GM18519 (cell line): ENCODE results near the gene FAM110C.
"Not testable (repeated sequence)": the region's sequence is repeated elsewhere in the genome, so short reads cannot be mapped to it uniquely, and the experiment has no call there.

ENCODE experiments used
- ATAC-seq: cut with Tn5 transposase; IDR thresholded peaks from one replicate; pipeline ENCODE4 v1.9.1; 2021; ENCODE audit warnings: mild to moderate bottlenecking, moderate library complexity; ENCODE audit not compliant: unreplicated experiment, low FRiP score

The FAM110C gene, protein sequence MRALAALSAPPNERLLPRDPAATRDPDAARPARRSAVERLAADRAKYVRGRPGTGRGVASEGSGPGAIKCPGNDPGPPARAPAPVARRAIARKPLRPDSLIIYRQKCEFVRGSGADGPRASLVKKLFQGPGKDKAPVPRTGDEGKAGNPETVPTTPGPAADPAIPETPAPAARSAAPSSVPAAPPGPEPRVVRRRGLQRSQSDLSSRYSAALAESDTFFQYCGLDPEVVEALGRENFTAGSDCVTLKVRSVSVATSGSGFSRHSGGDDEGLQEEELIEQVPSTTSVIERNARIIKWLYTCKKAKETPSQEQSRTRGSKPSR

DNA sequence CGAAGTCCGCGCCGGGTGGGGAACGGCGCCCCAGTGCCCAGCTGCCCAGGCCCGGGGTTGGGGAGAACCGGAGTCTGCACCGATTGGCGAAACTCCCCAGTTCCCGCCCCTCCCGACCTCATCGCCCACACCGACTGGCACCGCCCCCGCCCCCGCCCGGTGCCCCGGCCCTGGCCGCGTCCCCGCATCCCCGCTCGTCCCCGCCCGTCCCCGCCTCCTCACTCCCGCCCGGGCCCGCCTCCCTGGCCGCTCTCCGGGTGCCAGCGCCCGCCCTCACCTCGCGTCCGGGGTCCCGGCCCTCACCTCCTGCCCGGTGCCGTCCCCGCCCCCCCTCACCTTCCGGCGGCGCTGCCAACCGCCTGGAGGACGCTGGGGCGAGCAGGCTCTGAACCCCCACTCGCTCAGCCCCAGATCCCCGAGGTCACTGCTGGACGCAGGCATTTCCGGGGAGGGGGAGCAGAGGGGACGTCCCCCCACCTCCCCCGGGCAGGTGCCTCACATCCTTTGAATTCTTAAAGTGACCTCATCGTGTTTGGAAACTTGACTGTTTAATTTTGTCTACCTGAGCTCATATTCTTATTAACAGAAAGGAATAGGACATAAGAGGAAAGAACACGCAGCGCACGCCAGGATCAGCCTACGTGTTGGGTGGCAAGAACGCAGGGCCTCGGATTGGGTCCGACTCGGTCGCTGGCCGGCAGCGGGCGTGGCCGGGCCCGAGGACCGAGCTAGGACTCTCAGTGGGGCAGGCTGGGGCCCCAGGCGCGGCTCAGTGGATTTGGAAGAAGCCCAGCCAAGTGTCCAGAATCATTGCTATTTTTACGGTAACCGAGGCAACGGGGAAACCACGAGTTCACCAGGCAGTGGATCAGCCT lies at the start of gene FAM110C:
Gene FAM110C, minus strand, starts transcription at position 35 of the 875 bp plus-strand sequence. CDS start 120 bp downstream, outside the sequence.
- ATAC-seq = no peak

DNA sequence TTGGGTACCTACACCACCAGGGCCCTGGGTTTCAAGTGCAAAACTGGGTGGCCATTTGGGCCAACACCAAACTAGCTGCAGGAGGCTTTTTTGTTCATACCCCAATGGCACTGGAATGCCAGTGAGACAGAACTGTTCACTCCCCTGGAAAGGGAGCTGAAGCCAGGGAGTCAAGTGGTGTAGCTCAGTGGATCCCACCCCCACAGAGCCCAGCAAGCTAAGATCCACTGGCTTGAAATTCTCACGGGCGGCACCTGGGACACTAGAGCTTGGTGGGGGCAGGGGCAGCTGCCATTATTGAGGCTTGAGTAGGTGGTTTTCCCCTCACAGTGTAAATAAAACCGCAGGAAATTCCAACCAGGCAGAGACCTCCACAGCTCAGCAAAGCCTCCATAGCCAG lies 46.0 kb upstream of the FAM110C start:
- no peak for ATAC-seq

DNA sequence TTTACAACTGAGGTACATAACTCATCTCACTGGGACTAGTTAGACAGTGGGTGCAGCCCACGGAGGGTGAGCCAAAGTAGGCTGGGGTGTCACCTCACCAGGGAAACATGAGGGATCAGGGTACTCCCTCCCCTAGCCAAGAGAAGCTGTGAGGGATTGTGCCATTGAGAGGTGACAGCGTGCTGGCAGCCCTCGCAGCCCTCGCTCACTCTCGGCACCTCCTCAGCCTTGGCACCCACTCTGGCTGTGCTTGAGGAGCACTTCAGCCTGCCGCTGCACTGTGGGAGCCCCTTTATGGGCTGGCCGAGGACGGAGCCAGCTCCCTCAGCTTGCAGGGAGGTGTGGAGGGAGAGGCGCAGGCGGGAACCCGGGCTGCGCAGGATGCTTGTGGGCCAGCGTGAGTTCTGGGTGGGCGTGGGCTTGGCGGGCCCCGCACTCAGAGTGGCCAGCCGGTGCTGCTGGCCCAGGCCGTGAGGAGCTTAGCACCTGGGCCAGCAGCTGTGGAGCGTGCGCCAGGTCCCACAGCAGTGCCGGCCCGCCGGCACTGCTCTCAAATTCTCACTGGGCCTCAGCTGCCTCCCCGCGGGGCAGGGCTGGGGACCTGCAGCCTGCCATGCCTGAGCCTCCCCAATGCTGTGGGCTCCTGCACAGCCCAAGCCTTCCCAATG lies 44.5 kb upstream of the FAM110C start:
- ATAC-seq = no peak

DNA sequence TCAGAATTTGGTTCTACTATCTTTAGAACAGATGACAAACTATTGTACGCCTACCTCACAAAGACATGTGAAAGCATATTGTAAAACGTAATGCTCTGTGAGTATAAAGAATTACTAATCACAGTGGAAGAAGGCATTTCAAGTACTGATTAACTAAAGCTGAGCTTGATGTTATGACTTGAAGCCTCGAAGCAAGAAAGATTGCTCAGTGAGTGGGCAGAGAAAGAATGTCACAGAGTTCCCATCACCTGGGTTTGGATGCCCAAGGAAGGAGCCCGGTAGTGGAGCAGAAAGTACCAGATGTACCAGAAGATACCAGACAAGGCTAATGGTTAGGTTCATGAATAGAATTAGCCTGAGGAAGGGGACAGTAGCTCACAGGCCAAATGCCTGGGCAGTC lies 39.5 kb upstream of the FAM110C start:
- no peak for ATAC-seq

DNA sequence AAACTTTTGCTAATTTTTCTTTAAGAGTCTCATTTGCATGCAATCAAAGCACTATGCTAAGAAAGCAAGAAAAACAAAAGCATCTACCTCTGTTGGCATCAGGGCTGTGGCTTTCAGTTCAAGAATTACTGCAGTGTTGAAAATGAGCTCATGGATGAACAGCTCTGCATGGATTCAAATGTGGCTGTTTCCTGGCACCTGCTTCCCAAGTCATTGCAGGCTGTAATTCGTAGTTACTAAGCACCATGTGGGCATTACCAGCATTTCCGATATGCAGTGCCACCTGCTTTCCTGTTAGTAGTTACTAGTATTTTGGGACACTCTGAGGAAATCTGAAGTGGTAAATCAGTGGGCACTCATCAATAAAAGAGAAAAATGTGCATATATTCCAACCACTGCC lies 37.8 kb upstream of the FAM110C start:
- no peak for ATAC-seq

DNA sequence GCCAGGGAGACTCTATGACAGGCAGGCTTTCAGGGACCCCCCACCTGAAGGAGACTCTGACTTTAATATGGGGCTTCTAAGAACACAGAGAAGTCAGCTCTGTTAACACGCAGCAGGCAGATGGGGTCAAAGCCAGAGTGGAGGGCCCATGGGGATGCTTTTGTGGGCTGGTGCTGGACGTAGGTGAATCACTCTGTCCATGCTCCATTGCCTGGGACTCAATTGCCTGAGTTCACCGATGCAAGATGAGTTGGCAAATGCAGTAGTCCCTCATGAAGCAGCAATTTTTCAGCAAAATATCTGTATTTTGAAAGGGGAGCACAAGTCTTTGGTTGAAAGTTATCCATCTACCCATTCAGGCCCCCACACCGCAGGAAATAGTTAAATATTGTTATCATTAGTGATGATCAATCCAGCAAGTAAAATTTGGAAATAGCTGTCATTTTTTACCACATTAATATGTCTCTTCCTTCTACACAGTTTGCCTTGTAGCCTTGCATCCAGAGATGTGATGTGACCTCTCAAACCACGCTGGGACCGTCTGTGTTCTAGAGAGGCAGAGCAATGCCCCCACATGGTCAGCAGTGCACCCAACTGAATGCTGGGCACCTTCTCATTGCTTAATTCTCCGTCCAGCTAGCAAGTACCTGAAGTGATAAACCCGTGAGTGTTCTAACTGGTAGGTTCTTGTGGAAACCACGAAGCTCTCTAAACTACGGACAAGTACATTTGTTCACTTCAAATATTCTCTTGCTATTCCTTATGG lies 34.8 kb upstream of the FAM110C start:
- no peak for ATAC-seq

DNA sequence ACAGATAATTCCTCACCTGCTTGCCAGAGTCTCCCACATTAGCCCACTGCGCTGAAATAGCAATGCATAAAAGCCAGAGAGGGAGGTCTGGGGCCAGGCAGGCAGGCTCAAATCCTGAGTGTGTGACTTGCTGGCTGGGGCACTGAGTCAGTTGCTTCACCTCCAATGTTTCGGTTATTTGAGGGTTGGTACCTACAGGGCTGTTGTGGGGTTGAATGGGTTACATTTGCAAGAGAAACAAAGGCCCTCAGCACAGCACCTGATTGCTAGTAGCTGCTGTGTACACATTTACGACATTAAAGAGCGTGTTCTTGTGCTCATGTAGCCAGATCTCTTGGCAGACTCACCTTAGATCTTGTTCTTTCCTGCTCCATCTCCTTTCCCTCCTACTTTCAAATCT lies 34.1 kb upstream of the FAM110C start:
- ATAC-seq = no peak

DNA sequence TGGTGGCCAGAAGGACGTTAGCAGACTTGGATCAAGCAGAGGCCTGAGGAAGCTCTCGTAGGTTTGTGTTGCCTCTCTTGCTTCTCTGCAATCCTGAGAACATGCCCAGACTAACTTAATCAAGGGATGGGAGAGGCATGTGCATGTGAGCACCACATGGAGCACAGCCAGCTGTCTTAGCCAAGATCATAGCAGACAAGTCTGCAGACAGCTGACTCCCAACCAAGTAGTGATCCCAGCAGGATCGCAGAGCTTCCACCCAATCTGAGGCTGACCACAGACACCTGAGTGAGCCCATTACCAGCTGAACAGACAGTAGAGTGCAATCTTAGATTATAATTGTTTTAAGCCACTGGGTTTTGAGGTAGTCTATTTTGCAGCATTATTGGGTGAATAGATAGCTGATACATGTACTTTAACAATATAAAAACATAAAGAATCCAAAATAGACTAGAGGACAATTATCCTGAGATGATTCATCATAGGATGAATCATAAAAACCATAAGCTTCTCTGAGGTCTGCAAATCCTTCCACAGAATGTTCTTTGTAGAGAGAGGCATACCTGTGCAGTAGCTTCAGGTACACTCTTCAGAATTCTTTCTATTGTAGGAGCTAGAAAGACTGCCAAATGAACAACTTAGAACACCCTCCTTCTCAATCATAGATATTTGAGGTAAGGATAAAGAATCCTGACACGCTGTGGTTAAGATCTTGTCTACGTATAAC lies 25.2 kb upstream of the FAM110C start:
- no peak for ATAC-seq

DNA sequence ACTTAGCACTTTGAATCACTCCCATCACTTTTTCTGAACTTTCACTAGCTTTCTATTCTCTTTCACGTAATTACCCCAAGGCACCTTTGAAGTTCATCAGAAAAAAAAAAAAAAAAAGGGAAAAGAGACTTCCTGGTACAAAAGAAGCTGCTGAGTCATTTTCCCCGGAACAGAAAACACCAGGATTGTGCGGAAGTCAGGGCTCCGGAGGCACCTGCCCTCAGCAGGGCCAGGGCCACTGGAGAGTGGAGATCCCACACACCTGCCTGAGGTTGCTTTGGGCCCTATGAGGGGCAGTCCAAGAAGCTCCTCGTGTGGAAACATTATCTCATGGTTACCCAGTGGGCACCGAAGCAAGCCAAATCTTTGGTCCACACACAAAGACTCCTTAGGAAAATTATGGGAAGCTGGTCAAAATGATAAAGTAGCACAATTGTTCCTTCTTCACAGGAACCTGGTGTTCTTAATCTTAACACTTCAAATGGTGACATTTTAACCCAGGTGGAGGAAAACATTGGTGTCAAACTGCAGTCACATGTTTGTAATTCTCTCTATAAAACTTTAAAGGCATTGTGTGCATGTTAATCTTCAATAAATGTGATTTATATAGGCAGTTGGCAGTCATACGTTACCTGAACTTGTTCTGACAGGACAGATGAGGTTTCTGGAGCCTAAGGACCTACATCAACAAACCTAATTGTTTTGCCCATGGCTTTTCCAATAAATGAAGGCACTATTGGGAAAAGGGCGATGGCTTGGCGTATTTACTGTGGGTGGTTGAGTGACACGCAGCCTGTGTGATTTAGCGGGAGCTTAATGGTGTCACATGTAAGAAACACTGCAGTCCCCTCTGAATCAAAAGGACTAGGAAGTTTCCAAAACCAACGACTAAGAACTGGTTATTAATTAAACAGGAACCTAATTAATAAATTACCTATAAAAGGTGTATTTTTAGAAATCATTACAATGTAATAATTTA lies 23.4 kb upstream of the FAM110C start:
- ATAC-seq = no peak

DNA sequence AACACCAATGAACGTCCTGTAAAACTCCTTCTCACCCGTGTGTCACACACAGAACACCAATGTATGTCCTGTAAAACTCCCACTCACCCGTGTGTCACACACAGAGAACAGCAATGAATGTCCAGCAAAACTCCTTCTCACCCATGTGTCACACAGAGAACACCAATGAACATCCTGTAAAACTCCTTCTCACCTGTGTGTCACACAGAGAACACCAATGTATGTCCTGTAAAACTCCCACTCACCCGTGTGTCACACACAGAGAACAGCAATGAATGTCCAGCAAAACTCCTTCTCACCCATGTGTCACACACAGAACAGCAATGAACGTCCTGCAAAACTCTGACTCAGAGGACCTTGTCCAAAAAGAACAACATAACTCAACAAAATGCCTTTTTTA lies 22.3 kb upstream of the FAM110C start:
- not testable (repeated sequence) for ATAC-seq

DNA sequence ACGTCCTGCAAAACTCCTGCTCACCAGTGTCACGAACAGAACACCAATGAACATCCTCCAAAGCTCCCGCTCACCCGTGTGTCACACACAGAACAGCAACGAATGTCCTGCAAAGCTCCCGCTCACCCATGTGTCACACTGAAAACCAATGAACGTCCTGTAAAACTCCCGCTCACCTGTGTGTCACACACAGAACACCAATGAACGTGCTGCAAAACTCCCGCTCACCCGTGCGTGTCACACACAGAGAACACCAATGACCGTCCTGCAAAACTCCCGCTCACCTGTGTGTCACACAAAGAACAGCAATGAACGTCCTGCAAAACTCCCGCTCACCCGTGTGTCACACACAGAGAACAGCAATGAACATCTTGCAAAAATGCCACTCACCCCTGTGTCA lies 20.5 kb upstream of the FAM110C start:
- no peak for ATAC-seq

DNA sequence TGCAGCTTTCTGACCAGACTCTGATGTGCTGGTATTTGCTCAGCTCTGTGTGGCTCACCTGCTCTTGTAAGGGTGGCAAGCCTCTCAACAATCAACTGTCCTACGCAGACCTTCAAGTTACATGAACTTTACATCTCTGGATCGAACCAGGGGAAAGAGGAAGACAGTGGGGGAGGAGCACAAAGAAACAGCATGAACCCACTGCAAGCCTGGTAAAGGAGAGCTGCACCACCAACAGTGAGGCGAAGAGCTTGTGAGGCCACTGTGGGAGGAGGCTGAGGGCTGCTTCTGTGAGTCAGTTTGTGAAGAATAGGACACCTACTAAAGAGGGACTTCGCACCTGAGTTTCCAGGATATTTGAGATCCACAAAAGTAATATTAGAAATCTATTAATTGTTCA lies 18.8 kb upstream of the FAM110C start:
- no peak for ATAC-seq

DNA sequence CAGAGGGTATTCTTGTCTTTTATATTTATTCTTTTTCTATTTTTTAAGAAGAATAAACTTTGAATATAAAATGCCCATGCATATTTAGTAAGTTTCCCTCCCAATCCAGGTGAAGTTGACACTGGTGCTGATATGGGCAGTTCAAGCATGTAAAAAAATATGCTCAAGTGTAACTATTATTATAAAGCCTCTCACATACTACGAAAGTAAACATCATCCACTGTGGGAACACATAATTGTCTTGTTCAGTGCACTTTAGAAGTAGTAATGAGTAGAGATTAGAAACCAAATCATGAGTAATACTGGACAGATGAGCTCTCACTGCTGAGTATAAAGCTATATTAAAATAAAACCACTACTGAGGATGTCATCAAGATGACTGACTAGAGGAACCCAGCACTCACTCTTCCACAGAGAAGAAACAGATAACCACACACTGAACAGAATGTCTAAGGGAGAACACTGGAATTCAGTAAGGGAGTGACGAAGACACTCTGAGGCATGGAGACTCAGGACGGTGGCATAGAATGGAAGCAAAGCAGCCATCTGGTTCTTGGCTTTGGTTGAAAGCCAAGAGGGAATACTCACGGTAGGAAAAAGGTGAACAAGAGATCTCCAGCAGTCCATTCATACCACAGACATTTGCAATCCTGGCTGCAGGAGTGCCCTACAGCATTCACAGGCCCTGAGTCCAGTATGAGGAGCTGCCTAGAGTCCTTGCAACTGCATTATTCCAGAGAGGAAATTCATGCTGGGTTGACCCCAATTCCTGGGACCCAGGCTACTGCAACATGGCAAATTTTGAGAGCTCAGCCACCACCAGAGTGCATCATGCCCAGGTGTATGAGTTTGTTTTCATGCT lies 9.5 kb upstream of the FAM110C start:
- no peak for ATAC-seq

DNA sequence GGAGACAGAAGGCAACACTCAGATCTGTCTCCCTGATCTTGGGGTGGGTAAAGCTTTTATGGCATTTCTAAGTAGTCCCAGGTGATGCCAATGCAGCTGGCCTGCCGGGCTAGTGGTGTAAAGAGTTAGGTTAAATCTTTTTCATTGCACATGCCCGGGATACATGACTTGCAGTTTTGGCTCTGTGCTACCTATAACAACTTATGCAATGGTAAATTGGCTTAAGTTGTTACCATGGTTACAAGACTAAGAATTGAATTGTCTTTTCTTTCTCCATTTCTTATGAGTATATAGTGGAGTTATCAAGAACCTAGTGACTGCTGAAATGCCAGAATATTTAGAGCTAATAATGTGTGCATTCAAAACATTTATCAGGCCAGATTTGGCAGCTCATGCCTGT lies 5.3 kb upstream of the FAM110C start:
- ATAC-seq = no peak

DNA sequence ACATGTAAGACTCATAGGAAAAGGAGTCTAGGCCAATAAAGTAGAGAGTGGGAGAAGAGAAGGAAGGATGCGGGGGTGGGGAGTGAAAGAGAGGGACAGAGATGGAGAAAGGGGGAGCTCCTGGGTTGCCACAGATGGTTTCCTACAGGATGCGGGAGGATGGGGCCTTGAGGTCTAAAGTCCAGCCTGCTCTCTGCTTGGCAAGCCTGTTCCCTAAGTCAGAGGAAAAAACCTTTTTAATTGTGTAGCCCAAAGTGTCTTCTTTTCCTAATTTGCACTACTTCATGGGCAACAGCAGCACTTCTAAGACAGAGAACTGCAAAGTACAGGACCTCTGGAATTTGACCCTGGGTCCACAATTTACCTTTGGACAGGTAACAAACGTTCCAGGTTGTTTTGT lies 1.4 kb upstream of the FAM110C start:
- ATAC-seq = no peak

DNA sequence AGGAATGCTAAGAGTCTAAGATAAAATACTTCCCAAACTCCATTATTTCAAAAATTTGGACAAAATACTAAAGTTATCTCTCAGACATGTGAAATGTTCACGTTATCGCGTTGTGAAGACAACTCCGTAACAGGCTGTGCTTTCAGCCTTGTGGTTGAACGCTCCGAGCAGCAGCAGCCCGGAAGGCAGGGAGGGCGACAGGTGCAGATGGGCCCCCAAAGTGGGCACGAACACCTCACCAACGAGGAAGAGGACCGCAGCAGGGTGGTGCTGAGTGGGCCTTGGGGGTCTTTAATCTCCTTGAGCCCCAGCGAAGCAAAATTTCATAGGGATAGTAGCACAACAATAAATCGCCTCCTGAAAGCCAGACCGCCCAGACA lies 1.0 kb upstream of the FAM110C start:
- no peak for ATAC-seq

DNA sequence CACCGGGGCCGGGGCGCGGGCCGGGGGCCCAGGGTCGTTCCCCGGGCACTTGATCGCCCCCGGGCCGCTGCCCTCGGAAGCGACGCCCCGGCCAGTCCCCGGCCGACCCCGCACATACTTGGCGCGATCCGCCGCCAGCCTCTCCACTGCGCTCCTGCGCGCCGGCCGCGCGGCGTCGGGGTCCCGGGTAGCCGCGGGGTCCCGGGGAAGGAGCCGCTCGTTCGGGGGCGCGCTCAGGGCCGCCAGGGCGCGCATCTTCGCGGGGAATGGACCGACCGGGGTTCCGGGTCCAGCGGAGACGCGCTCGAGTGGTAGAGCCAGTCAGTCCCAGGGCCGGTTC lies 204 bp downstream of the FAM110C start:
- no peak for ATAC-seq
